Heart left ventricle (tissue), 16 donors: ENCODE measurements around the gene C22orf15. TPM values are rescaled to one million over a fixed set of nuclear protein-coding genes. Genes with fewer than 3 reads are reported as not detected.

Source experiments
- ATAC-seq, 4 donors: fragments of 200-7000 bp; cut with Tn5 transposase; one replicate each; pipeline ENCODE4 v1.9.1; 2020 to 2022; ENCODE audit warnings: moderate library complexity in 4 of 4, mild to moderate bottlenecking in 3 of 4, moderate number of reproducible peaks in 1 of 4
- DNase-seq, 5 donors: peaks; one replicate each; pipeline ENCODE4 v3.0.0-alpha.2; 2020
- H3K27ac ChIP-seq, 12 donors: fragments of 200-600 bp; sonication (generic) in 4 of 12; one replicate each; pipeline versions ENCODE4 v1.5.0 to v1.8.0; 2016 to 2022; ENCODE audit warnings: mild to moderate bottlenecking in 2 of 12
- H3K27me3 ChIP-seq, 9 donors: fragments of 200-600 bp; sonication (generic) in 2 of 9; one replicate each; pipeline versions ENCODE4 v1.5.1 to v1.8.0; 2016 to 2022; ENCODE audit warnings: mild to moderate bottlenecking in 3 of 9
- H3K36me3 ChIP-seq, 9 donors: fragments of 200-600 bp; sonication (generic) in 2 of 9; one replicate each; pipeline versions ENCODE4 v1.5.0 to v1.8.0; 2018 to 2022; ENCODE audit warnings: mild to moderate bottlenecking in 2 of 9
- H3K4me1 ChIP-seq, 12 donors: fragments of 200-600 bp; sonication (generic) in 4 of 12; one replicate each; pipeline versions ENCODE4 v1.5.0 to v1.8.0; 2016 to 2022; ENCODE audit warnings: mild to moderate bottlenecking in 3 of 12
- H3K4me3 ChIP-seq, 12 donors: fragments of 200-600 bp; sonication (generic) in 4 of 12; one replicate each; pipeline versions ENCODE4 v1.5.0 to v1.8.0; 2017 to 2022; ENCODE audit warnings: mild to moderate bottlenecking in 9 of 12, moderate library complexity in 4 of 12
- H3K9me3 ChIP-seq, 12 donors: fragments of 200-600 bp; sonication (generic) in 4 of 12; one replicate each; pipeline versions ENCODE4 v1.5.0 to v1.8.0; 2016 to 2022; ENCODE audit warnings: mild to moderate bottlenecking in 1 of 12
- POLR2A ChIP-seq, 2 donors: fragments of 450-650 bp; IDR thresholded peaks; one replicate each; pipeline ENCODE4 v1.6.1; 2017; ENCODE audit warnings: antibody characterized with exemption in 2 of 2, mild to moderate bottlenecking in 2 of 2, moderate library complexity in 2 of 2
- WGBS, 4 donors: extraction: QIAGEN DNeasy Blood & Tissue Kit in 2 of 4; methylation state at CpG; one replicate each; pipeline versions ENCODE4 v1.1.5 to v1.1.7; 2013 to 2018; 5-methylcytosine and 5-hydroxymethylcytosine counted together
- intact Hi-C, 10 donors: fragments of 100-400 bp; cut with DNase I; formaldehyde crosslinking; loops; one replicate each; pipeline versions ENCODE4 v1.11.1 to v1.14.2; 2022
- polyA plus RNA-seq, 2 donors: library from polyadenylated mRNA; stranded (reverse); fragments of 200-250 nt; gene quantifications; one replicate each; pipeline ENCODE4 v1.2.3, GENCODE V29; 2013
- total RNA-seq, 9 donors: library from RNA; depleted of rRNA in 2 of 9; stranded (reverse); fragments of >200 nt in 2 of 9; fragmentation: NEBNext Ultra II Directional in 3 of 9; extraction: Animal tissue kit (Norgen Biotek cat#: 25700) in 3 of 9; gene quantifications; one replicate each; pipeline versions ENCODE4 v1.1.0 to v1.2.4, GENCODE V29; 2016 to 2023
- TF ChIP-seq, protein P1 (sequence below), 12 donors: fragments of 200-600 bp; sonication (generic) in 4 of 12; IDR thresholded peaks; one replicate each; pipeline versions ENCODE4 v1.5.0 to v1.8.0; 2018 to 2022; ENCODE audit warnings: antibody characterized with exemption in 12 of 12, mild to moderate bottlenecking in 5 of 12
- donor health status: ischemic (EF 13 %, LVEDD 7.1; RV severe dilation, severe dysfunction).
- donor health status: healthy with polysubstance abuse.
- donor health status: DM: no; HTN: yes; CAD: no.
- donor health status: DM: no; HTN: no; CAD: no.
- donor health status: ischemic (EF 25% LVEDD 6.9; RV normal size, moderate dysfunction).
- donor health status: ischemic (EF 25% LVEDD 5.7; RV mildly dilated, moderate dysfunction).
- donor health status: healthy.
- donor health status: DM: yes; HTN: yes; CAD: no.
- donor health status: ischemic (EF 35%, LVEDD 5.7; RV mildly dilated, moderate dysfunction).
- donor health status: nonischemic (EF 11% LVEDD 7.7; RV severe dilation, severe dysfunction).
- donor health status: DM: yes; HTN: yes; CAD: no.
- donor health status: PGD.
- donor health status: ischemic (EF 29% LVEDD 5.4; RV normal size, mild dysfunction).
- donor health status: nonischemic (EF 23%, LVEDD 6.1; RV moderate dilation, normal function).

The C22orf15 gene
- total and polyA plus RNA-seq, 11 donors, result not detected

DNA sequence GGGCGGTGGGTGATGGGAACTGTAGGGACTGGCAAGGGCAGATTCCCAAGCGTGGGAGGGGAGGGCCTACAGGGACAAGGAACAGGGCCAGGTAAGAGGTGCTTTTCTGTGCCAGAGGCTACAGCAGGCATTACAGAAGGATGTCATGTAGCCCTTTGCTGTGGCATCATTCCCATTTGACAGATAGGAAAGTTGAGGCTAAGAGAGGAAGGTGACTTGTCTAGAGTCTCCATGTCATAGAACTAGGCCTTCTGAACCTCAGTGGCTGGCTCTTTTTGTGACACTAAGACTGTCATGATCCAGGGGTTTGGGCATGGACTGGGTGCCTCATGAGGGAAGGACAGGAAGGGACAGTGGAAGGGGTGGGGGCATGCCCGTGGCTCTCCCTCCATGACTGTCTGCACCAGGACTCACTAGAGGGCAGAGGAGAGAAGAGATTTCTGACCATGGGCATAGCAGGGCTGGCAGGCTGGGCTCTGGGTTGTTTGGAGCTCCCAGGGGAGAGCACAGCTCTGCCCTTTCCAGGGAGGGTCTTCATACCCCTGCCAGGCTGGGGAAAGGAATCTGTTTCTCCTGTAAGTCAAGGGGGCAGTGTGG lies 13.1 kb downstream of the C22orf15 start:
- no peak overlapping the region for H3K4me3 ChIP-seq
- peak in 1 of 4 donors; percentile 32 for ATAC-seq
- TF ChIP-seq POLR2A (IDR thresholded peaks at IDR 0.05), result no peak
- TF ChIP-seq, protein P1, sequence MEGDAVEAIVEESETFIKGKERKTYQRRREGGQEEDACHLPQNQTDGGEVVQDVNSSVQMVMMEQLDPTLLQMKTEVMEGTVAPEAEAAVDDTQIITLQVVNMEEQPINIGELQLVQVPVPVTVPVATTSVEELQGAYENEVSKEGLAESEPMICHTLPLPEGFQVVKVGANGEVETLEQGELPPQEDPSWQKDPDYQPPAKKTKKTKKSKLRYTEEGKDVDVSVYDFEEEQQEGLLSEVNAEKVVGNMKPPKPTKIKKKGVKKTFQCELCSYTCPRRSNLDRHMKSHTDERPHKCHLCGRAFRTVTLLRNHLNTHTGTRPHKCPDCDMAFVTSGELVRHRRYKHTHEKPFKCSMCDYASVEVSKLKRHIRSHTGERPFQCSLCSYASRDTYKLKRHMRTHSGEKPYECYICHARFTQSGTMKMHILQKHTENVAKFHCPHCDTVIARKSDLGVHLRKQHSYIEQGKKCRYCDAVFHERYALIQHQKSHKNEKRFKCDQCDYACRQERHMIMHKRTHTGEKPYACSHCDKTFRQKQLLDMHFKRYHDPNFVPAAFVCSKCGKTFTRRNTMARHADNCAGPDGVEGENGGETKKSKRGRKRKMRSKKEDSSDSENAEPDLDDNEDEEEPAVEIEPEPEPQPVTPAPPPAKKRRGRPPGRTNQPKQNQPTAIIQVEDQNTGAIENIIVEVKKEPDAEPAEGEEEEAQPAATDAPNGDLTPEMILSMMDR (IDR thresholded peaks at IDR 0.05), result no peak
- H3K9me3 ChIP-seq, result no peaks in the 10 kb centered on the region
- no peak for DNase-seq
- WGBS, 4 donors, result 77 to 83% (median 82%) methylated on average over 3 of the region's 3 CpGs
- peaks cover 0 to under 1% (median 0%) of the 10 kb centered on the region in 9 donors for H3K36me3 ChIP-seq
- H3K4me1 ChIP-seq, result peaks cover 0 to 54% (median 30%) of the 10 kb centered on the region in 12 donors
- peak overlapping the region in 3 of 12 donors; percentile 6 to 31 (median 15) for H3K27ac ChIP-seq
- peaks cover 0 to 3% (median 0%) of the 10 kb centered on the region in 9 donors for H3K27me3 ChIP-seq
- intact Hi-C loops, result loop anchor here in 1 of 10 donors (10.0 kb wide), 1 partner anchor 479 kb away; no protein-coding TSS in a partner anchor

DNA sequence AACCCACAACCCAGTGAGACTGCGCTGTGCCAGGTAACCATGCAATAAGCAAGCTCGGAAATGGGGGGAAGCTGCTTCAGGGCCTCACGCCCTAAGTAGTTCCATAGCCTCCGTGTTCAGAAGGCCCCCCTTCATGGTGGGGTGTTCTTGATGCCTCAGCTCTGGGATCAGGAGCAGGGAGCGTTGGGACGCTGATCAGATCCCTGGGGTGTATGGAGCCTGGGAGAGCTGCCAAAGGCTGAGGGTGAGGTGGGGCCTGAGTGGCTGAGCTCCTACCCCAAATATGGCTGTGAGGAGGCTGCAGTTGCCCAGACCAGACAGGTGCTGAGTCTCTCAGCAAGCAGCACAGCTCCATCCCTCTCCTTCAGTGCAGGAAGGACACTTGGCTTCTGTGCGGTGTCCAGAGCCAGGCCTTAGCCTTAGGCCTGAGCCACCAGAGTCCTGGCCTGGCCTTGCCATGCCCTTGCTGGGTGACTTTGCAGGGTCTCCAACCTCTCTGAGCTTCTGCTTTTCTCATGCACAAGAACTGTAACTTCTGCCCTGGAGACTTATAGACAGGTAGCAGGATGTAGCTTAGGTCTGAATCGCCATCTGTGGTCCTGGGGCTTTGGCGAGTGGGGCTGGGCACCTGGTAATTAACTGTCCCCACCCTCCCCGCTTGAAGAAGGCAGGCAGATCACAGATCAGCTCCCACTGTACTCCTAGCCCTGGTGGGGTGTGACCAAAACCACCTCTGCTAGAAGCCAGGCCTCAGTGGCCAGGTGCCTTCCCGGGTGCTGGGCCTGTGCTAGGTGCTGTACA lies 15.2 kb downstream of the C22orf15 start:
- peaks cover 0 to 2% (median 0%) of the 10 kb centered on the region in 9 donors for H3K27me3 ChIP-seq
- no peaks in the 10 kb centered on the region for H3K9me3 ChIP-seq
- peak; percentile 66 to 83 (median 72) for DNase-seq
- no peak overlapping the region for H3K4me3 ChIP-seq
- H3K36me3 ChIP-seq, result peaks cover 0 to 7% (median 0%) of the 10 kb centered on the region in 9 donors
- TF ChIP-seq, protein P1 (IDR thresholded peaks at IDR 0.05), result no peak
- no peak for TF ChIP-seq POLR2A (IDR thresholded peaks at IDR 0.05)
- peak overlapping the region in 4 of 12 donors; percentile 4 to 63 (median 40) for H3K27ac ChIP-seq
- intact Hi-C loops, result loop anchor here in 1 of 10 donors (10.0 kb wide), 1 partner anchor 477 kb away; no protein-coding TSS in a partner anchor
- H3K4me1 ChIP-seq, result peaks cover 0 to 39% (median 21%) of the 10 kb centered on the region in 12 donors
- peak; percentile 45 to 73 (median 64) for ATAC-seq
- 61 to 75% (median 66%) methylated on average over 9 to 11 of the region's 11 CpGs for WGBS, 4 donors

- 69 to 83% (median 78%) methylated on average over 3 of the region's 3 CpGs for WGBS, 4 donors
- DNase-seq (no peak), ATAC-seq (no peak)
- no peak overlapping the region for H3K4me3 ChIP-seq
- H3K4me1 ChIP-seq, result peaks cover 0 to 34% (median 16%) of the 10 kb centered on the region in 12 donors
- intact Hi-C loops, result loop anchor here in 1 of 10 donors (10.0 kb wide), 1 partner anchor 476 kb away; no protein-coding TSS in a partner anchor
- no peak overlapping the region for H3K27ac ChIP-seq
- TF ChIP-seq, protein P1 (IDR thresholded peaks at IDR 0.05), result no peak
- TF ChIP-seq POLR2A (IDR thresholded peaks at IDR 0.05), result no peak
- H3K27me3 ChIP-seq, result no peaks in the 10 kb centered on the region
- peaks cover 0 to 7% (median 0%) of the 10 kb centered on the region in 9 donors for H3K36me3 ChIP-seq
- no peaks in the 10 kb centered on the region for H3K9me3 ChIP-seq
Measured at GRCh38 chr22:23778577-23778900, 15.7 kb downstream of the C22orf15 start.

- Histone ChIP-seq H3K4me1 (peaks cover 0 to 28% (median 12%) of the 10 kb centered on the region in 12 donors), H3K9me3 (no peaks in the 10 kb centered on the region), H3K36me3 (peaks cover 0 to 7% (median 0%) of the 10 kb centered on the region in 9 donors), H3K27me3 (no peaks in the 10 kb centered on the region), H3K4me3 (no peak overlapping the region), H3K27ac (no peak overlapping the region)
- intact Hi-C loops, result loop anchor here in 1 of 10 donors (10.0 kb wide), 1 partner anchor 476 kb away; no protein-coding TSS in a partner anchor
- no peak for TF ChIP-seq POLR2A (IDR thresholded peaks at IDR 0.05)
- TF ChIP-seq, protein P1 (IDR thresholded peaks at IDR 0.05), result no peak
- WGBS, 4 donors, result 92 to 94% (median 93%) methylated on average over 15 to 16 of the region's 16 CpGs
- ATAC-seq (no peak), DNase-seq (no peak)
Measured at GRCh38 chr22:23779083-23779482, 16.3 kb downstream of the C22orf15 start.
